CD4-positive, CD25-positive, alpha-beta regulatory T cell (primary cell): Measurements from ENCODE around the gene C10orf120. TPM values are rescaled to one million over a fixed set of nuclear protein-coding genes. Genes with fewer than 3 reads are reported as not detected.

Source experiments
- ATAC-seq, 2 donors: fragments of 150-1000 bp; cut with Tn5 transposase; one replicate each; pipeline ENCODE4 v1.10.0; 2021; ENCODE audit warnings: low read depth in 2 of 2, moderate number of reproducible peaks in 2 of 2, moderate library complexity in 1 of 2
- DNase-seq, 3 donors: peaks; one replicate each; pipeline versions ENCODE4 v3.0.0 to v3.0.0-alpha.2; 2012 to 2022; ENCODE audit warnings: mixed read lengths in 1 of 3
- H3K27ac ChIP-seq: one replicate; pipeline ENCODE4 v1.7.0; 2013; ENCODE audit warnings: mild to moderate bottlenecking, low read length; ENCODE audit not compliant: insufficient read depth, poor library complexity, severe bottlenecking
- H3K27me3 ChIP-seq: one replicate; pipeline ENCODE4 v1.7.0; 2013; ENCODE audit warnings: low read length; ENCODE audit not compliant: control insufficient read depth, insufficient read depth
- H3K36me3 ChIP-seq: one replicate; pipeline ENCODE4 v1.7.0; 2013; ENCODE audit warnings: mild to moderate bottlenecking, low read length, moderate library complexity; ENCODE audit not compliant: control insufficient read depth, insufficient read depth
- H3K4me1 ChIP-seq: 2 replicates; pipeline ENCODE4 v1.7.0; 2013; ENCODE audit warnings: mild to moderate bottlenecking, low read length; ENCODE audit not compliant: insufficient read depth, control insufficient read depth, poor library complexity, severe bottlenecking
- H3K4me3 ChIP-seq: one replicate; pipeline ENCODE4 v1.7.0; 2013; ENCODE audit warnings: low read depth, mild to moderate bottlenecking, low read length, moderate library complexity
- H3K9me3 ChIP-seq, 2 experiments: 1 replicate in 1 of 2; 2 replicates in 1 of 2; pipeline ENCODE4 v1.7.0; 2013; ENCODE audit warnings: low read length in 2 of 2, mild to moderate bottlenecking in 1 of 2, moderate library complexity in 1 of 2; ENCODE audit not compliant: control insufficient read depth in 2 of 2
- H3K27ac Mint-ChIP-seq, 3 donors: one replicate each; pipeline ENCODE4 v1.8.0; 2020 to 2022; ENCODE audit warnings: mild to moderate bottlenecking in 3 of 3, mixed read lengths in 3 of 3, moderate library complexity in 2 of 3
- H3K27me3 Mint-ChIP-seq: one replicate; pipeline ENCODE4 v1.8.0; 2022; ENCODE audit warnings: mild to moderate bottlenecking, mixed read lengths
- H3K36me3 Mint-ChIP-seq: one replicate; pipeline ENCODE4 v1.8.0; 2020; ENCODE audit warnings: mixed read lengths
- H3K4me1 Mint-ChIP-seq, 4 donors: one replicate each; pipeline ENCODE4 v1.8.0; 2020 to 2022; ENCODE audit warnings: mixed read lengths in 4 of 4, mild to moderate bottlenecking in 1 of 4
- H3K4me3 Mint-ChIP-seq, 4 donors: one replicate each; pipeline ENCODE4 v1.8.0; 2020 to 2022; ENCODE audit warnings: mild to moderate bottlenecking in 4 of 4, mixed read lengths in 4 of 4, moderate library complexity in 3 of 4
- H3K9me3 Mint-ChIP-seq, 7 donors: one replicate each; pipeline ENCODE4 v1.8.0; 2020 to 2022; ENCODE audit warnings: mixed read lengths in 7 of 7, mild to moderate bottlenecking in 3 of 7, moderate library complexity in 2 of 7
- polyA plus RNA-seq, 4 donors: library from polyadenylated mRNA; unstranded; fragments of 300-500 nt; fragmentation: Illumina TruSeq; gene quantifications; one replicate each; pipeline ENCODE4 v1.2.3, GENCODE V29; 2021
- total RNA-seq: library from RNA; stranded (reverse); gene quantifications from one replicate; pipeline ENCODE4 v1.2.3, GENCODE V29; 2022

The C10orf120 gene
- total and polyA plus RNA-seq, 5 donors from 2014 or later = not detected

DNA sequence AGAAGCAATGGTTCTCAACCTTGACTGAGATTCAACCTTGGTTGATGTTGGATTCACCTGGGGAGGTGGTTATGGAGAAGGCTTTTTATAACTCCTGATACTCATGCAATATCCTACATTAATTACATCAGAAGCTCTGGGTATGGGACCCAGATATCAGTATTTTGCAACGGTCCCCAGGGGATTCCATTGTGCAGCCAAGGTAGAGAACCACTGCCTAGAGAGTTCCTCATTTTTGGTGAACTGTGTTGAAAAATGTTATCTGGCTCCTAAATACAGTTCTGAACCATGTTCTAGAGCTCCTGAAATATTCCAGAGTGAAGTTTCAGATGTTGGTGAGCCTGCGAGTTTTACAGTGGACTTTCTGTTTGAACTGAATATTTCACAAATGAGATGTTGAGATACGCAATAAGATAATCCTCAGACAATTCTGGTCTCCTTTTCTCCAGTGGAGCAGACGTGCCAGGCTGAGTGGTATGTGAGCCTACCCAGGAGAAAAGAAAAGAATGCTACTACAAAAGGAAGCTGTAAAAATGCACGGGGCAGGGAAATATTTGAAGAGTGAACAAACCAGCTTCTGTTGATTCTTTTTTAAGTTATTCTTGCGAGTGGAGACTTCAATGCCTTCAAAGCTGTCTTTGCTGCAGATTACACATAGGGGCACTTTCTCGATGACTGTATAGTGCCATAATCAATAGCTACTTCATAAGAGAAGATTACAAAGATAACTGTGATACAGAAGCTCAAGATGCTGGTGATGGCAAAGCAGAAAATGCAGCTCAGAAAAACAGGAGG, 13.6 kb upstream of the C10orf120 start:
- Histone ChIP-seq H3K4me3 (no peak overlapping the region), H3K27ac (no peak overlapping the region), H3K4me1 (no peaks in the 10 kb centered on the region), H3K36me3 (no peaks in the 10 kb centered on the region), H3K9me3 (no peaks in the 10 kb centered on the region), H3K27me3 (peaks cover 23% of the 10 kb centered on the region)
- ATAC-seq (no peak), DNase-seq (no peak)
- Mint-ChIP-seq H3K4me3 (no peak overlapping the region), H3K27me3 (no peaks in the 10 kb centered on the region), H3K27ac (no peak overlapping the region), H3K4me1 (no peaks in the 10 kb centered on the region), H3K36me3 (no peaks in the 10 kb centered on the region), H3K9me3 (no peaks in the 10 kb centered on the region)

- DNase-seq = no peak
- ATAC-seq = no peak
- no peak overlapping the region for H3K4me3 ChIP-seq
- Mint-ChIP-seq H3K4me1 (peaks cover 0 to 8% (median 5%) of the 10 kb centered on the region in 4 donors), H3K9me3 (no peaks in the 10 kb centered on the region), H3K4me3 (no peak overlapping the region), H3K27ac (no peak overlapping the region), H3K27me3 (no peaks in the 10 kb centered on the region), H3K36me3 (no peaks in the 10 kb centered on the region)
- peaks cover 2% of the 10 kb centered on the region for H3K4me1 ChIP-seq
- no peaks in the 10 kb centered on the region for H3K9me3 ChIP-seq
- no peak overlapping the region for H3K27ac ChIP-seq
- no peaks in the 10 kb centered on the region for H3K36me3 ChIP-seq
- H3K27me3 ChIP-seq = peaks cover 21% of the 10 kb centered on the region
Measured at GRCh38 chr10:122710576-122710975, 10.9 kb upstream of the C10orf120 start.

- H3K27ac Mint-ChIP-seq = no peak overlapping the region
- H3K9me3 Mint-ChIP-seq = no peaks in the 10 kb centered on the region
Measured at GRCh38 chr10:122709971-122710370, 10.3 kb upstream of the C10orf120 start.

DNA sequence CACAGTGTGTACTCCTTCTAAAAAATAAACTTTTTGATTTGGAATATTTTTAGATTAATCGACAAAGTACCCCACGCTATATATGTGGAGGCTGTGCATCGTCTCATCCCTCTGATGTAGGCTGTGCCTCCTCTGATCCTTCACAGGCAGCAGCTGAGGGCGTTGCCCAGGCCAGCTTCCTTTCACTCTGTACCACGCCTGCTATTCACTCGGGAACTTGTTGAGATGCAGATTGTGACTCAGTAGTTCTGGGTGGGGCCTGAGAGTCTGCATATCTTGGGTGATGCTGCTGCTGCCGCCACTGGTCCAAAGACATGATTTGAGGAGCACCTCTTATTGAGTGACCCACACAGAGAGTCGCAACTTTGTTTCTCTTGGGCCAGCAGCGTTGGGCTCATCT, 7.9 kb upstream of the C10orf120 start:
- Mint-ChIP-seq H3K36me3 (no peaks in the 10 kb centered on the region), H3K27ac (no peak overlapping the region), H3K9me3 (no peaks in the 10 kb centered on the region), H3K4me1 (peaks cover 0 to 8% (median 5%) of the 10 kb centered on the region in 4 donors), H3K27me3 (no peaks in the 10 kb centered on the region), H3K4me3 (no peak overlapping the region)
- Histone ChIP-seq H3K4me1 (peaks cover 2% of the 10 kb centered on the region), H3K27me3 (peaks cover 15% of the 10 kb centered on the region), H3K36me3 (no peaks in the 10 kb centered on the region), H3K4me3 (no peak overlapping the region), H3K27ac (no peak overlapping the region), H3K9me3 (no peaks in the 10 kb centered on the region)
- DNase-seq (peak in 1 of 3 donors; percentile 23), ATAC-seq (no peak)

More at GRCh38 chr10:122709971-122710370, 10.3 kb upstream of the C10orf120 start:
- peaks cover 2% of the 10 kb centered on the region for H3K4me1 ChIP-seq
- no peak for DNase-seq
- H3K36me3 ChIP-seq = no peaks in the 10 kb centered on the region
- Mint-ChIP-seq H3K4me3 (no peak overlapping the region), H3K36me3 (no peaks in the 10 kb centered on the region), H3K27me3 (no peaks in the 10 kb centered on the region), H3K4me1 (peaks cover 0 to 8% (median 5%) of the 10 kb centered on the region in 4 donors)
- no peaks in the 10 kb centered on the region for H3K9me3 ChIP-seq
- H3K27me3 ChIP-seq = peaks cover 17% of the 10 kb centered on the region
- H3K4me3 ChIP-seq = no peak overlapping the region
- H3K27ac ChIP-seq = no peak overlapping the region
- no peak for ATAC-seq

DNA sequence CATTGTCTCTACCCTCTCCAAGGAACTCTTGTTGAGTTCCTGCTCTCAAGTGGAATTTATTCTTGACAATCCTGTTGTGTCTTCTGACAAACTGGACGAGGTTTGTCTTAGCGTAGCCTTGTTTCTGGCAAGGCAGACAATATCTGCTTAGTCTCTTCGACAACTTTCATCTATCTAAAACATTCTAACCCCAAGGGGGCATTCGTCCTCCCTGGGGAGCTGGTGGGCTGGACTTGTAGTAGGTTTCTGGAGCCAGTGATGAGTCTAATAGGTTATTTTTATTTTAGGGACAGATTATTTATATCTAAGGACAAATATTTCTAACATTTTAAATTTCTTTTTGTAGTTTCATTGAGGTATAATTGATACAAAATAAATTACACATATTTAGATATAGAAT, 7.3 kb upstream of the C10orf120 start:
- Histone ChIP-seq H3K27me3 (peaks cover 12% of the 10 kb centered on the region), H3K4me3 (no peak overlapping the region), H3K27ac (no peak overlapping the region), H3K4me1 (peaks cover 2% of the 10 kb centered on the region), H3K36me3 (no peaks in the 10 kb centered on the region), H3K9me3 (no peaks in the 10 kb centered on the region)
- Mint-ChIP-seq H3K4me1 (peaks cover 0 to 8% (median 5%) of the 10 kb centered on the region in 4 donors), H3K9me3 (no peaks in the 10 kb centered on the region), H3K4me3 (no peak overlapping the region), H3K27ac (no peak overlapping the region), H3K36me3 (no peaks in the 10 kb centered on the region), H3K27me3 (no peaks in the 10 kb centered on the region)
- DNase-seq (no peak), ATAC-seq (no peak)

DNA sequence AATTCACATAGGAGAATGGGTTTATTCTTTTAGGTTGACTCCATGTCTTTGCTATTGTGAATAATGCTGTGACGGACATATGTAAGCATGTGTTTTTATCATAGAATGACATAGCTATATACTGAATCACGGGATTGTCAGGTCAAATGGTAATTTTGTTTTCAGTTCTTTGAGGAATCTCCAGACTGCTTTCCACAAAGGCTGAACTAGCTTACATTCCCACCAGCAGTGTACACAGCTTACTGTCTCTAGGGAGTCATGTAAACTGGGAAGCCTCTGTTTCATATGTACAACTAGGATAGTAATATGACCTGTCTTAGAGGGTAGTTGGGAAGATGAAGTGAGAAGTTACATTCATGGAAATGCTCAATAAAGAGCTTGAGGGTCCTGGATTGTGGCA, 6.8 kb upstream of the C10orf120 start:
- DNase-seq (no peak), ATAC-seq (no peak)
- H3K36me3 Mint-ChIP-seq = no peaks in the 10 kb centered on the region
- Histone ChIP-seq H3K36me3 (no peaks in the 10 kb centered on the region), H3K9me3 (no peaks in the 10 kb centered on the region), H3K4me3 (no peak overlapping the region), H3K27me3 (peaks cover 11% of the 10 kb centered on the region), H3K4me1 (peaks cover 2% of the 10 kb centered on the region), H3K27ac (no peak overlapping the region)
- peaks cover 0 to 8% (median 5%) of the 10 kb centered on the region in 4 donors for H3K4me1 Mint-ChIP-seq
- H3K27me3 Mint-ChIP-seq = no peaks in the 10 kb centered on the region
- H3K27ac Mint-ChIP-seq = no peak overlapping the region
- H3K4me3 Mint-ChIP-seq = no peak overlapping the region
- no peaks in the 10 kb centered on the region for H3K9me3 Mint-ChIP-seq

GRCh38 chr10:122703483-122704448, 4.1 kb upstream of the C10orf120 start:
- H3K4me3 ChIP-seq = no peak overlapping the region
- H3K4me3 Mint-ChIP-seq = no peak overlapping the region
- peaks cover 0 to 8% (median 5%) of the 10 kb centered on the region in 4 donors for H3K4me1 Mint-ChIP-seq
- H3K36me3 Mint-ChIP-seq = no peaks in the 10 kb centered on the region
- H3K4me1 ChIP-seq = peaks cover 2% of the 10 kb centered on the region
- H3K27me3 Mint-ChIP-seq = peaks cover 10% of the 10 kb centered on the region
- peaks cover 5% of the 10 kb centered on the region for H3K27me3 ChIP-seq
- H3K9me3 Mint-ChIP-seq = no peaks in the 10 kb centered on the region
- H3K27ac ChIP-seq = no peak overlapping the region
- DNase-seq (peak; percentile 12 to 45 (median 34)), ATAC-seq (peak in 1 of 2 donors; percentile 37)
- no peaks in the 10 kb centered on the region for H3K36me3 ChIP-seq
- no peak overlapping the region for H3K27ac Mint-ChIP-seq
- H3K9me3 ChIP-seq = no peaks in the 10 kb centered on the region
